Measurements from ENCODE around the gene LILRB5. TPM values are rescaled to one million over a fixed set of nuclear protein-coding genes. Genes with fewer than 3 reads are reported as not detected.

The LILRB5 gene
- total and polyA plus RNA-seq, 2 of the 8 experiments (the other 6 are each of a cell fraction or from before 2014, with no cell fraction given), result 0.05 TPM; not detected in 1

DNA sequence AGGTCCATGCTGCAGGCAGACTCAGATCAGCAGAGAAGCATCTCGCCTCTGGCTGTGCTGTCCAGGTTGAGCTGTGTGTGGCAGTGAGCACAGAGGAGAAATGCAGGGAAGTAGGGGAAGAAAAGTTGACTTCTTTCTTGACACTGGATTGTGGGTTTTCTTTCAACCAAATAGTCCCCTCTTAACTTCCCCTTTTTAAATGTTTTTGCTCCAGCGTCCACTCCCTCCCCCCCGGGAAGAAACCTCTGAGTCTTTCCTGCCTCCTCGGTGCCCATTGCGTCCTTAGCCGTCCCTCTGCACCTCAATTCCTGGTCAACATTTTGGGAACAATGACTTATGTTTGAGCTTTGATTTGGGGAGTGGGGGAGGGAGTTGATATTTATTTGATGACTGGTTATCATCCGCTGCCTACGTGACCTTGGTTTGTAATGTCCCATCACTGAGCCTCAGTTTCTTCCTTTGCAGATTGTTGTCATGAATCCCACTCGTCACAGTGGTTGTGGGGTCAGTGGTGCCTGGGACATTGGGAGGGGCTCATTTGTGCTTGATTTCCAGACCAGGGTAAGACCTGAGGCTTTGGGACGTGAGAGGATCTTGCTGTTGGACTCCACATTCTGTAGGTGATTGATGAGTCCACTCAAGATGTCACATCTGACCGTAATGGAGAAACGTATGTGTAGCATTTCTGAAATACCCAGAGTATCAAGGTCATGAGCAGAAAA, 24.1 kb upstream of the LILRB5 start, which contains the start of gene LILRB2:
Gene LILRB2 (minus strand): TSS at position 104 of the 722 bp plus-strand sequence. CDS start 614 bp downstream, outside the sequence.
- Histone ChIP-seq H3K4me3 (ENCODE audit: extremely low read depth in 1 of 4, insufficient read depth in 2 of 4, low read depth in 3 of 4, low read length in 4 of 4) (no peak within 1 kb of the TSS), H3K27ac (ENCODE audit: low read depth, low read length) (no peak within 1 kb of the TSS), H2AK5ac (ENCODE audit: low read depth, low read length) (no peak within 1 kb of the TSS), H3K4me2 (ENCODE audit: insufficient read depth in 1 of 2, low read depth in 2 of 2, low read length in 2 of 2) (no peak within 1 kb of the TSS), H4K5ac (ENCODE audit: insufficient read length, low read depth, low read length) (no peak within 1 kb of the TSS), H3K36me3 (ENCODE audit: control insufficient read depth in 2 of 4, insufficient read depth in 4 of 4, low read length in 3 of 4) (no peaks in the 10 kb centered on the region), H3K79me2 (ENCODE audit: control insufficient read depth in 1 of 2, insufficient read depth in 2 of 2, low read length in 2 of 2) (no peaks in the 10 kb centered on the region), H3K9ac (replicated peaks in 1 of 4; ENCODE audit: extremely low read depth in 1 of 4, low read depth in 3 of 4, low read length in 3 of 4) (no peak within 1 kb of the TSS), H3K18ac (ENCODE audit: extremely low read depth, low read length) (no peak within 1 kb of the TSS), H4K91ac (replicated peaks; ENCODE audit: insufficient read length, low read length) (no peak within 1 kb of the TSS), H2BK20ac (ENCODE audit: low read length) (no peak within 1 kb of the TSS), H4K20me1 (replicated peaks in 1 of 2; ENCODE audit: control insufficient read depth in 1 of 2, insufficient read depth in 2 of 2, low read length in 2 of 2) (no peaks in the 10 kb centered on the region), H2BK5ac (ENCODE audit: low read depth, low read length) (no peak within 1 kb of the TSS), H2BK15ac (ENCODE audit: low read length) (no peak within 1 kb of the TSS), H2AFZ (ENCODE audit: low read length) (no peak within 1 kb of the TSS; the same call in 1 of the 2 replicates), H3K23me2 (ENCODE audit: low read depth, low read length) (no peaks in the 10 kb centered on the region), H3K4me1 (replicated peaks in 1 of 4; ENCODE audit: control insufficient read depth in 3 of 4, insufficient read depth in 4 of 4, low read length in 3 of 4) (no peaks in the 10 kb centered on the region), H3K9me3 (ENCODE audit: insufficient read depth in 2 of 2, low read depth in 1 of 2, low read length in 1 of 2) (peaks cover 0 to 4% of the 10 kb centered on the region in 2 experiments; a peak in 1 of 4 replicates), H3K56ac (replicated peaks; ENCODE audit: insufficient read length, low read depth, low read length) (no peak within 1 kb of the TSS), H2BK12ac (ENCODE audit: low read depth, low read length) (no peak within 1 kb of the TSS), H3K79me1 (ENCODE audit: low read depth, low read length) (no peaks in the 10 kb centered on the region), H3K4ac (replicated peaks; ENCODE audit: insufficient read length, low read depth, low read length) (no peak within 1 kb of the TSS), H3K14ac (ENCODE audit: insufficient read length) (no peak within 1 kb of the TSS), H3K27me3 (replicated peaks in 1 of 4; ENCODE audit: control insufficient read depth in 3 of 4, extremely low read depth in 1 of 4, insufficient read depth in 3 of 4, low read length in 3 of 4) (no peaks in the 10 kb centered on the region; a peak in 1 of 7 replicates), H2BK120ac (replicated peaks; ENCODE audit: low read depth, low read length) (no peak within 1 kb of the TSS), H3K23ac (ENCODE audit: insufficient read length) (no peak within 1 kb of the TSS), H4K8ac (ENCODE audit: extremely low read depth, insufficient read depth, low read length) (no peak within 1 kb of the TSS)
- no peak for DNase-seq (ENCODE audit: low read depth in 1 of 2, low spot score in 2 of 2)
- ChIA-PET POLR2A (ENCODE audit: partially characterized antibody) (interaction anchor here (1.0 to 1.1 kb wide), 2 partner anchors 73 to 80 kb away, joined by 3 to 6 read pairs; no protein-coding TSS in a partner anchor), CTCF (ENCODE audit: partially characterized antibody) (no interaction called here)
- no peak for FAIRE-seq
- 87% methylated on average over 11 of the region's 12 CpGs; no CpG with 5 or more reads in 1 of the 2 experiments for WGBS, 2 experiments (ENCODE audit: extremely low coverage in 1 of 2, insufficient coverage in 1 of 2, insufficient read length in 1 of 2, insufficient replicate concordance in 2 of 2, low coverage in 1 of 2, low lambda C conversion rate in 2 of 2, missing lambda C conversion rate in 1 of 2)
- TF ChIP-seq, protein P1, sequence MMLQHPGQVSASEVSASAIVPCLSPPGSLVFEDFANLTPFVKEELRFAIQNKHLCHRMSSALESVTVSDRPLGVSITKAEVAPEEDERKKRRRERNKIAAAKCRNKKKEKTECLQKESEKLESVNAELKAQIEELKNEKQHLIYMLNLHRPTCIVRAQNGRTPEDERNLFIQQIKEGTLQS (IDR thresholded peaks at IDR 0.05; ENCODE audit: insufficient read depth, low read depth, low read length), result no peak
- TF ChIP-seq RNF2 (IDR thresholded peaks at IDR 0.05; ENCODE audit: borderline replicate concordance, low read depth, low read length, missing control alignments, poor library complexity, severe bottlenecking) (no peak), RXRA (IDR thresholded peaks at IDR 0.05; ENCODE audit: insufficient read depth, low read depth, low read length) (no peak), EZH2 (IDR thresholded peaks at IDR 0.05; ENCODE audit: low read depth, low read length, severe bottlenecking) (no peak), RBBP5 (IDR thresholded peaks at IDR 0.05; ENCODE audit: borderline replicate concordance, low read depth, low read length) (no peak), TEAD4 (IDR thresholded peaks at IDR 0.05; ENCODE audit: low read depth, low read length) (no peak), SIRT6 (IDR thresholded peaks at IDR 0.05; ENCODE audit: low read length) (no peak), SP4 (IDR thresholded peaks at IDR 0.05; ENCODE audit: low read length) (no peak), HDAC6 (IDR thresholded peaks at IDR 0.05; ENCODE audit: low read depth, low read length) (no peak), SRF (IDR thresholded peaks at IDR 0.05; ENCODE audit: low read depth, low read length) (no peak), POU5F1 (IDR thresholded peaks at IDR 0.05; ENCODE audit: low read depth, low read length) (no peak), GTF2F1 (IDR thresholded peaks at IDR 0.05; ENCODE audit: borderline replicate concordance, low read depth, low read length) (no peak), SIX5 (IDR thresholded peaks at IDR 0.05; ENCODE audit: low read depth, low read length) (no peak)

All from H1 (cell line).